Posterior vena cava (tissue), 2 donors: ENCODE measurements around the gene LRRC2. TPM values are rescaled to one million over a fixed set of nuclear protein-coding genes. Genes with fewer than 3 reads are reported as not detected.
"Not testable (repeated sequence)": the region's sequence is repeated elsewhere in the genome, so short reads cannot be mapped to it uniquely, and the experiment has no call there.

Experiments used
- DNase-seq: peaks from one replicate; pipeline ENCODE4 v3.0.0-alpha.2; 2020; ENCODE audit warnings: low spot score
- intact Hi-C, 2 donors: fragments of 100-400 bp; cut with DNase I; formaldehyde crosslinking; loops; one replicate each; pipeline versions ENCODE4 v1.14.1 to v1.14.2; 2022 to 2023
- total RNA-seq, 2 donors: library from RNA; stranded (reverse); fragmentation: NEBNext Ultra II Directional; extraction: Animal tissue kit (Norgen Biotek cat#: 25700); gene quantifications; one replicate each; pipeline ENCODE4 v1.2.1, GENCODE V29; 2021
- donor health status: DM: yes; HTN: yes; CAD: no.
- donor health status: DM: yes; HTN: yes; CAD: no.

Gene LRRC2
- total RNA-seq, 2 donors from 2014 or later: 1.9 to 5.7 TPM

- DNase-seq: peak; percentile 87
- intact Hi-C loops: no loop called here
Observed at GRCh38 chr3:46538803-46539442, 27.2 kb downstream of the LRRC2 start.

GRCh38 chr3:46538425-46538802, 27.7 kb downstream of the LRRC2 start:
- intact Hi-C loops, DNase-seq: not testable (repeated sequence)

- intact Hi-C loops: no loop called here
- no peak for DNase-seq
Observed at GRCh38 chr3:46537779-46538178, 28.3 kb downstream of the LRRC2 start.

DNA sequence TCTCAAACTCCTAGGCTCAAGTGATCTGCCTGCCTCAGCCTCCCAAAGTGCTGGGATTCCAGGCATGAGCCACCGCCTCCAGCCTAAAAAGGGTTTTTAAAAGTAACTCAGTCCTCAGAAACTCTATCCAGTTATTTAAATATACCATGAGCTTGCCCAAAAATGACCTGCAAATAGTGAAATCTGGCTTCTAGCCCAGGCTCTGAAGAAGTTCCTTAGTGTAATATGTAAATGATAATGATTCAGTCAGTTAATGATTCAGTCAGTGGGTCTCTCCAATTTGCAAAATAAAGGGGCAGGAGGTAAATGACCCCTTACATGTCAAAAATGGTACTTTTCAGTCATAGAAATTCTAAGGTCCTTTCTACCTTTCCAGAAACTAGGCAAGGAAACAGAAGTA, 28.8 kb downstream of the LRRC2 start:
- intact Hi-C loops: no loop called here
- DNase-seq: no peak

DNA sequence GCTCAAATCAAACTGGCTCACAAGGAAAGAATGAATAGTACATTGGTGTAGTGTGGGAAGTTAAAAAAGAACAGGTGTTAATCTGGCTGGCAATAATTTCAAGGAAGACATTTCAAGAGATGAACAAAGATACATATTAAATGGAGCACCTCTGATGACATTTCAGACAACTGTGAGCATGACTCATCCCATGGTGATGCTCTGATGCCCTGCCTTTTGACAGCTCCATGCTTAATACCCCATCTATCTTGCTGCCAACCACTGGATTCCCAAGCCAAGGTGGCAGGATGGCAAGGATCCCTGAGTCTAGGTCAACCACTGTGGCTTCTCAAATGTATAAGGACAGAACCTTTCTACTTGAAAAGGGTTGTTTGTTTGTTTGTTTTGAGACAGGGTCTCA, 29.3 kb downstream of the LRRC2 start:
- DNase-seq: no peak
- intact Hi-C loops: no loop called here

DNA sequence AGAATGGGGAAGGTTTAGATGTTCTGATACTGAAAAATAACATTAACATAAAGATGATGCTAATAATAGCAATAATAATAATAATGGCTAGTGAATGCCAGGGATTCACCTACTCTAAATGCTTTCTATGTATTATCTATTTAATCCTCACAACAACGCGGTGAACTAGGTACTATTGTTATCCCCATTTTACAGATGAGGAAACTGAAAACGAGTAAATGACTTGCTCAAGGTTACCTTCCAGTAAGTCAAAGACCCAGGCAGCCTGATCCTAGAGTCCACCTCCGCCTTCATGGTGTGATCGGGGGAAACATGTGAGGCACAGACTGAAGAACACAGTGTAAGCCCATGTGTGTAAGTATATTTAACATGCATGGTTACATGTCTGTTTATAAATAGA, 30.4 kb downstream of the LRRC2 start:
- intact Hi-C loops: no loop called here
- DNase-seq: no peak

- intact Hi-C loops: no loop called here
- DNase-seq: no peak
Observed at GRCh38 chr3:46533091-46533490, 33.0 kb downstream of the LRRC2 start.

GRCh38 chr3:46527239-46527638, 38.9 kb downstream of the LRRC2 start:
- intact Hi-C loops: no loop called here

GRCh38 chr3:46524832-46525231, 41.3 kb downstream of the LRRC2 start:
- DNase-seq: no peak
- intact Hi-C loops: no loop called here

More at GRCh38 chr3:46527239-46527638, 38.9 kb downstream of the LRRC2 start:
- no peak for DNase-seq

GRCh38 chr3:46524008-46524407, 42.1 kb downstream of the LRRC2 start:
- intact Hi-C loops: no loop called here
- no peak for DNase-seq

GRCh38 chr3:46523556-46523955, 42.5 kb downstream of the LRRC2 start:
- no peak for DNase-seq
- intact Hi-C loops: no loop called here

- DNase-seq, intact Hi-C loops: not testable (repeated sequence)
Observed at GRCh38 chr3:46522201-46522600, 43.9 kb downstream of the LRRC2 start.

- no peak for DNase-seq
- intact Hi-C loops: no loop called here
Observed at GRCh38 chr3:46521096-46521495, 45.0 kb downstream of the LRRC2 start.

GRCh38 chr3:46520531-46520930, 45.6 kb downstream of the LRRC2 start:
- DNase-seq: no peak
- intact Hi-C loops: no loop called here

DNA sequence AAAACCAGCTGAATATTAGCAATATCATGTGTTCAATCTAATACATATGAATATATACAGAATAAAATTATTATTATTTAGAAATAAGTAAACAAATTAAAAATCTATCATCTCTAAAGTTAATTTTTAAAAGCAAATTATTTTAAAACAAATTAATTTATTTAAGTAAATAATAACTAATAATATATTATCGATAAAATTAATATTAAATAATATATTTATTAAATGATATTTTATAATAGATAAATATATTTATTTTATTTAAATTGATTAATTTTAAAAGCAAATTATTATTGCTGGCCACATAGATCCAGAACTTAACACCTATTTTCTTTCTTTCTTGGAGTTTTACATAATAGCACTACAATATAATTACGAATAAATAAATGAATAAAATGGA, 46.1 kb downstream of the LRRC2 start:
- intact Hi-C loops: no loop called here
- no peak for DNase-seq

DNA sequence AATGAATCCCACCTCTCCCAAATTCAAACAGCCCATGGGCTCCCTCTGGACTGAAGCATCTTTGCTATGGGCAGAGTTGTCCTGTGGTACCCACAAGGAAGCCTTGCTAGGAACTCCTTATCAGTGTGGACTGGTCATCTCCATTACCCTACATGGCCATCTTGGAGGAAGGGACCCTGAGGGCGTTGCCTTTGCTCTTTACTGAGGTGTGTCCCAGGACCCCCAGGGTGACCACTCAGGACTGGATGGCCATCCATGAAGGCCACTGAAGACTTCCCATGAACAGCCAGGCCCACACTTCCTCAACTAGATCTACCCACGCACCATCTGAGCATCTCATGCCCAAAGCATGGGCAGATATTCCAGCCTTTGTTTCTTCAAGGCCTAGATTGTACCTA, 48.3 kb downstream of the LRRC2 start:
- DNase-seq: no peak
- intact Hi-C loops: no loop called here

- intact Hi-C loops: no loop called here
- DNase-seq: no peak
Observed at GRCh38 chr3:46517016-46517783, 48.9 kb downstream of the LRRC2 start.

- DNase-seq: no peak
- intact Hi-C loops: no loop called here
Observed at GRCh38 chr3:46516521-46516920, 49.6 kb downstream of the LRRC2 start.

DNA sequence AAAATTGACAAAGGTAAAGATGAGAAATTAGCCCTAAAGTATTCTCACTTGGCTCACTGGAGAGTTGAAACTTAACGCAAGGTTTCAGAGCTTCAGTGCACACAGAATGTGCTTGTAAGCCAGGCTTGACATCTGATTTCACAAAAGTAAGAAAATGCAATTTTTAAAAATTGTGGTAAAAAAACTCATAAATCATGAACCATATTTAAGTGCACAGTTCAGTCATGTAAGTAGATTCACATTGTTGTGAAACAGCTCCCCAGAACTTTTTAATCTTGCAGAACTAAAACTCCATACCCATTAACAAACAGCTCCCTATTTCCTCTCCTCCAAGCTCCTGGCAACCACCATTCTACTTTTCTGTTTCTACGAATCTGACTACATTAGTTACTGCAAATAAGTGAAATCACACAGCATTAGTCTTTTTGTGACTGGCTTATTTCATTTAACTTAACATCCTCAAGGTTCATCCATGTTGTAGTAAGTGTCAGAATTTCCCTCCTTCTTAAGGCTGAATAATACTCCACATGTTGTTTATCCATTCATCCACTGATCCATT, 53.8 kb downstream of the LRRC2 start:
- DNase-seq: no peak
- intact Hi-C loops: no loop called here

- DNase-seq: no peak
- intact Hi-C loops: no loop called here
Observed at GRCh38 chr3:46509661-46510187, 56.4 kb downstream of the LRRC2 start.
